NCI-H146 treated with DMSO at 0.1 percent for 48 hours (cell line): ENCODE results near the gene ZNF780B.

Source experiments
- DNase-seq: peaks from one replicate; lab custom pipeline; 2025; ENCODE audit not compliant: unreplicated experiment; lab: John Stamatoyannopoulos, UW

The ZNF780B gene

DNA sequence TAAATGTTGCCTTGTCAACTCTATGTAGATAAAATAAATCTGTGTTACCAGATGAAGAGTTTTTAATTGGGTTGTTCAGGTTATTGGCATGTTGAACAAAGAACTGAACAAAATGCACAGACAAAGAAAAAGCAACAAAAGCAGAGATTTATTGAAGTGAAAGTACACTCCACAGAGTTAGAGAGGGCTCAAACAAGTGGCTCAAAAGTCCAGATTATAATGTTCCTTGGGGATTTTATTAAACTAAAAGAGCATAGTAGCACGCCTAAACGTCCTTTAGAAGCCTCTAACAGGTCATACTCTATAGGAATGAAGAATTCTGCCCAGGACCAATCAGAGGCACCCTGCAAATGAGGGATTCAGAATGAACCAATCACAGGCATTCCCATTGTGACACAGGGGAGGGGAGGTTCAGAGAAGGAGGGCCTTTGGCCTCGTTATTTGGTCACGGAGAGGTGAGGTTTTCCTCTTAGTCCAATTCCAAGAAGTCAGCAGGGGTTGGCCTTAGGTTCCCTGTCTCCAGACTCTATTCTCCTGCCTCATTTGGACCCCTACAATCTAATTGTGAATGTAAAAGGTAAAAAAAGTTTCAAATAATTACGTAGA, 72.2 kb downstream of the ZNF780B start:
- no peak for DNase-seq

DNA sequence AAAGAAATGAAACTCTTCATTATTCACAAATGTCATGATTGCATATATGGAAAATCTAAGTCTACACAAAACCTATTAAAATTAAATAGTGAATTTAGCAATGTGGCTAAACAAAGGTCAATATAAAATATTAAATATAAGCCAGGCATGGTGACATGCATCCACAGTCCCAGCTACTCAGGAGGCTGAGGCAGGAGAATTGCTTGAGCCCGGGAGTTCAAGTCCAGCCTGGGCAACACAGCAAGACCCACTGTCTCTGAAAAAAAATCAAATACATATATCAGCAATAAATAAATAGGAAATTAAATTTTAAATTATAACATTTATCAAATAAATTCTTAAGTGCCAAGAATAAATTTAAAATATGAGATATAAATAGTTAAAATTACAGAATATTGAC, 73.1 kb downstream of the ZNF780B start:
- no peak for DNase-seq
